Measurements from ENCODE around the gene SPIN3.
"Not testable (repeated sequence)": the region's sequence is repeated elsewhere in the genome, so short reads cannot be mapped to it uniquely, and the experiment has no call there.

SPIN3 gene

GRCh38 chrX:56975611-56976010 lies 19.7 kb downstream of the SPIN3 start:
- TF ChIP-seq CTCF (IDR thresholded peaks at IDR 0.05; ENCODE audit: low read length, missing control alignments), result peak; percentile 14
- no peak overlapping the region for H3K4me3 ChIP-seq (replicated peaks; ENCODE audit: low read depth, low read length)
- DNase-seq (ENCODE audit: low read depth), result peak; percentile 16

- DNase-seq (ENCODE audit: low read depth), result no peak
- TF ChIP-seq CTCF (IDR thresholded peaks at IDR 0.05; ENCODE audit: low read length, missing control alignments), result no peak
- H3K4me3 ChIP-seq (replicated peaks; ENCODE audit: low read depth, low read length), result no peak overlapping the region
Observed at GRCh38 chrX:56974408-56974807, 20.9 kb downstream of the SPIN3 start.

- H3K4me3 ChIP-seq (replicated peaks; ENCODE audit: low read depth, low read length), result no peak overlapping the region
- TF ChIP-seq CTCF (IDR thresholded peaks at IDR 0.05; ENCODE audit: low read length, missing control alignments), result no peak
- no peak for DNase-seq (ENCODE audit: low read depth)
Observed at GRCh38 chrX:56969559-56969958, 25.8 kb downstream of the SPIN3 start.

GRCh38 chrX:56968980-56969379 lies 26.4 kb downstream of the SPIN3 start:
- no peak for DNase-seq (ENCODE audit: low read depth)
- no peak for TF ChIP-seq CTCF (IDR thresholded peaks at IDR 0.05; ENCODE audit: low read length, missing control alignments)
- H3K4me3 ChIP-seq (replicated peaks; ENCODE audit: low read depth, low read length), result no peak overlapping the region

- TF ChIP-seq CTCF (IDR thresholded peaks at IDR 0.05; ENCODE audit: low read length, missing control alignments), result no peak
- H3K4me3 ChIP-seq (replicated peaks; ENCODE audit: low read depth, low read length), result no peak overlapping the region
- no peak for DNase-seq (ENCODE audit: low read depth)
Observed at GRCh38 chrX:56963377-56963776, 32.0 kb downstream of the SPIN3 start.

- peak; percentile 21 for DNase-seq (ENCODE audit: low read depth)
- no peak overlapping the region for H3K4me3 ChIP-seq (replicated peaks; ENCODE audit: low read depth, low read length)
- no peak for TF ChIP-seq CTCF (IDR thresholded peaks at IDR 0.05; ENCODE audit: low read length, missing control alignments)
Observed at GRCh38 chrX:56947699-56948098, 47.6 kb downstream of the SPIN3 start.

GRCh38 chrX:56946201-56946600 lies 49.1 kb downstream of the SPIN3 start:
- peak; percentile 64 for DNase-seq (ENCODE audit: low read depth)
- not testable (repeated sequence) for H3K4me3 ChIP-seq (replicated peaks; ENCODE audit: low read depth, low read length)

GRCh38 chrX:56945226-56945625 lies 50.1 kb downstream of the SPIN3 start:
- not testable (repeated sequence) for H3K4me3 ChIP-seq (replicated peaks; ENCODE audit: low read depth, low read length)

More at GRCh38 chrX:56945226-56945625, 50.1 kb downstream of the SPIN3 start:
- DNase-seq (ENCODE audit: low read depth), result not testable (repeated sequence)

All from fibroblast of pulmonary artery (primary cell).